OCI-LY7 (cell line): ENCODE measurements around the gene CCDC187.

Experiments
- EZH2phosphoT487 ChIP-seq: fragments of 200-600 bp; sonication (generic); IDR thresholded peaks from 2 replicates; pipeline ENCODE4 v1.6.1; 2018; ENCODE audit warnings: low read depth, borderline replicate concordance, mild to moderate bottlenecking, mixed run types, antibody characterized with exemption, low read length, moderate library complexity, mixed read lengths
- TF ChIP-seq, protein P1 (sequence below): fragments of 200-600 bp; sonication (generic); conservative IDR thresholded peaks from 2 replicates; pipeline ENCODE4 v1.5.1; 2014; ENCODE audit warnings: mild to moderate bottlenecking, antibody characterized with exemption, low read length, moderate library complexity, mixed read lengths

DNA sequence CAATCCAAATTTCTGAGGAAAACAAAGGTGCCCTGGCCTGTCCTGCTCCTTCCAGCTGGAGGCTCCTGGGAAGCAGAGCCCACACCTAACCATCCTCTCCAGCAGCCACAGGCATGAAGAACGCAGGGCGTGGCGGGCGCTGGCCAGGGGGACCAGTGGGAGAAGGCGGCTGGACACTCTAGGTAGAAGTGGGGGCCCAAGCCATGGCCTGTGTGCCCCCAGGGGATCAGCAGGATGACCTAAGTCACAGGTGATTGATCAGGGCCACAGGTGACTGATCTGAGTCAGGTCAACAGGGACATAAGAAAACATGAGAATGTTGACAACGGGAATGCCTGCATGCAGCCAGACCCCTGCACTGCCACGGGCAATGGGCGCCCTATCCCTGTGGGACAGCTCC, 61.6 kb downstream of the CCDC187 start:
- TF ChIP-seq, protein P1, sequence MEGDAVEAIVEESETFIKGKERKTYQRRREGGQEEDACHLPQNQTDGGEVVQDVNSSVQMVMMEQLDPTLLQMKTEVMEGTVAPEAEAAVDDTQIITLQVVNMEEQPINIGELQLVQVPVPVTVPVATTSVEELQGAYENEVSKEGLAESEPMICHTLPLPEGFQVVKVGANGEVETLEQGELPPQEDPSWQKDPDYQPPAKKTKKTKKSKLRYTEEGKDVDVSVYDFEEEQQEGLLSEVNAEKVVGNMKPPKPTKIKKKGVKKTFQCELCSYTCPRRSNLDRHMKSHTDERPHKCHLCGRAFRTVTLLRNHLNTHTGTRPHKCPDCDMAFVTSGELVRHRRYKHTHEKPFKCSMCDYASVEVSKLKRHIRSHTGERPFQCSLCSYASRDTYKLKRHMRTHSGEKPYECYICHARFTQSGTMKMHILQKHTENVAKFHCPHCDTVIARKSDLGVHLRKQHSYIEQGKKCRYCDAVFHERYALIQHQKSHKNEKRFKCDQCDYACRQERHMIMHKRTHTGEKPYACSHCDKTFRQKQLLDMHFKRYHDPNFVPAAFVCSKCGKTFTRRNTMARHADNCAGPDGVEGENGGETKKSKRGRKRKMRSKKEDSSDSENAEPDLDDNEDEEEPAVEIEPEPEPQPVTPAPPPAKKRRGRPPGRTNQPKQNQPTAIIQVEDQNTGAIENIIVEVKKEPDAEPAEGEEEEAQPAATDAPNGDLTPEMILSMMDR = no peak
- no peak for TF ChIP-seq EZH2phosphoT487
